ENCODE results near the gene PHF3.

PHF3 gene

GRCh38 chr6:63635588-63636517 is at the start of gene PHF3:
TSS of gene PHF3 (plus strand) at chr6:63635802. CDS start at chr6:63646552, 10,750 bp downstream.
- Histone ChIP-seq H3K27me3 (ENCODE audit: control insufficient read depth in 1 of 2, insufficient read depth in 2 of 2, low read length in 2 of 2) (no peaks in the 10 kb centered on the region), H3K36me3 (ENCODE audit: control insufficient read depth in 2 of 2, insufficient read depth in 2 of 2, low read length in 2 of 2) (no peaks in the 10 kb centered on the region), H3K4me3 (ENCODE audit: low read length in 2 of 2) (peak within 1 kb of the TSS; percentile 80 to 87), H3K9me3 (ENCODE audit: control insufficient read depth in 2 of 2, low read length in 2 of 2) (no peaks in the 10 kb centered on the region), H3K4me1 (ENCODE audit: control insufficient read depth, insufficient read depth, low read length) (peaks cover 3% of the 10 kb centered on the region), H3K9ac (ENCODE audit: low read length in 2 of 2) (peak within 1 kb of the TSS; percentile 87 to 94), H3K27ac (ENCODE audit: low read length) (peak within 1 kb of the TSS; percentile 90)

GRCh38 chr6:63589952-63590411 is 45.6 kb upstream of the PHF3 start:
- H3K36me3 ChIP-seq (ENCODE audit: control insufficient read depth in 2 of 2, insufficient read depth in 2 of 2, low read length in 2 of 2) = no peaks in the 10 kb centered on the region
- H3K4me1 ChIP-seq (ENCODE audit: control insufficient read depth, insufficient read depth, low read length) = no peaks in the 10 kb centered on the region
- H3K9me3 ChIP-seq (ENCODE audit: control insufficient read depth in 2 of 2, low read length in 2 of 2) = no peaks in the 10 kb centered on the region
- no peak overlapping the region for H3K27ac ChIP-seq (ENCODE audit: low read length)
- H3K27me3 ChIP-seq (ENCODE audit: control insufficient read depth in 1 of 2, insufficient read depth in 2 of 2, low read length in 2 of 2) = no peaks in the 10 kb centered on the region
- no peak overlapping the region for H3K4me3 ChIP-seq (ENCODE audit: low read length in 2 of 2)
- no peak overlapping the region for H3K9ac ChIP-seq (ENCODE audit: low read length in 2 of 2)

- no peaks in the 10 kb centered on the region for H3K27me3 ChIP-seq (ENCODE audit: control insufficient read depth in 1 of 2, insufficient read depth in 2 of 2, low read length in 2 of 2)
- no peak overlapping the region for H3K4me3 ChIP-seq (ENCODE audit: low read length in 2 of 2)
- H3K36me3 ChIP-seq (ENCODE audit: control insufficient read depth in 2 of 2, insufficient read depth in 2 of 2, low read length in 2 of 2) = no peaks in the 10 kb centered on the region
- H3K27ac ChIP-seq (ENCODE audit: low read length) = no peak overlapping the region
- no peaks in the 10 kb centered on the region for H3K9me3 ChIP-seq (ENCODE audit: control insufficient read depth in 2 of 2, low read length in 2 of 2)
- peaks cover 2% of the 10 kb centered on the region for H3K4me1 ChIP-seq (ENCODE audit: control insufficient read depth, insufficient read depth, low read length)
- H3K9ac ChIP-seq (ENCODE audit: low read length in 2 of 2) = no peak overlapping the region
Observed at GRCh38 chr6:63592886-63593285, 42.7 kb upstream of the PHF3 start.

GRCh38 chr6:63597141-63598048 is 38.2 kb upstream of the PHF3 start:
- peak overlapping the region; percentile 90 for H3K4me3 ChIP-seq (ENCODE audit: low read length in 2 of 2)
- H3K4me1 ChIP-seq (ENCODE audit: control insufficient read depth, insufficient read depth, low read length) = peaks cover 3% of the 10 kb centered on the region
- no peaks in the 10 kb centered on the region for H3K9me3 ChIP-seq (ENCODE audit: control insufficient read depth in 2 of 2, low read length in 2 of 2)
- no peak overlapping the region for H3K9ac ChIP-seq (ENCODE audit: low read length in 2 of 2)
- no peaks in the 10 kb centered on the region for H3K36me3 ChIP-seq (ENCODE audit: control insufficient read depth in 2 of 2, insufficient read depth in 2 of 2, low read length in 2 of 2)
- no peaks in the 10 kb centered on the region for H3K27me3 ChIP-seq (ENCODE audit: control insufficient read depth in 1 of 2, insufficient read depth in 2 of 2, low read length in 2 of 2)
- H3K27ac ChIP-seq (ENCODE audit: low read length) = no peak overlapping the region

- Histone ChIP-seq H3K9ac (ENCODE audit: low read length in 2 of 2) (peak overlapping the region; percentile 53 to 75), H3K4me3 (ENCODE audit: low read length in 2 of 2) (peak overlapping the region; percentile 90), H3K27ac (ENCODE audit: low read length) (no peak overlapping the region), H3K36me3 (ENCODE audit: control insufficient read depth in 2 of 2, insufficient read depth in 2 of 2, low read length in 2 of 2) (no peaks in the 10 kb centered on the region), H3K9me3 (ENCODE audit: control insufficient read depth in 2 of 2, low read length in 2 of 2) (no peaks in the 10 kb centered on the region), H3K4me1 (ENCODE audit: control insufficient read depth, insufficient read depth, low read length) (peaks cover 3% of the 10 kb centered on the region), H3K27me3 (ENCODE audit: control insufficient read depth in 1 of 2, insufficient read depth in 2 of 2, low read length in 2 of 2) (no peaks in the 10 kb centered on the region)
Observed at GRCh38 chr6:63598049-63599036, 37.3 kb upstream of the PHF3 start.

GRCh38 chr6:63599243-63599642 is 36.4 kb upstream of the PHF3 start:
- Histone ChIP-seq H3K4me3 (ENCODE audit: low read length in 2 of 2) (no peak overlapping the region), H3K9me3 (ENCODE audit: control insufficient read depth in 2 of 2, low read length in 2 of 2) (no peaks in the 10 kb centered on the region), H3K27ac (ENCODE audit: low read length) (no peak overlapping the region), H3K27me3 (ENCODE audit: control insufficient read depth in 1 of 2, insufficient read depth in 2 of 2, low read length in 2 of 2) (no peaks in the 10 kb centered on the region), H3K9ac (ENCODE audit: low read length in 2 of 2) (no peak overlapping the region), H3K36me3 (ENCODE audit: control insufficient read depth in 2 of 2, insufficient read depth in 2 of 2, low read length in 2 of 2) (no peaks in the 10 kb centered on the region), H3K4me1 (ENCODE audit: control insufficient read depth, insufficient read depth, low read length) (peaks cover 3% of the 10 kb centered on the region)

GRCh38 chr6:63600136-63600535 is 35.5 kb upstream of the PHF3 start:
- no peak overlapping the region for H3K27ac ChIP-seq (ENCODE audit: low read length)
- no peaks in the 10 kb centered on the region for H3K9me3 ChIP-seq (ENCODE audit: control insufficient read depth in 2 of 2, low read length in 2 of 2)
- no peak overlapping the region for H3K9ac ChIP-seq (ENCODE audit: low read length in 2 of 2)
- H3K36me3 ChIP-seq (ENCODE audit: control insufficient read depth in 2 of 2, insufficient read depth in 2 of 2, low read length in 2 of 2) = no peaks in the 10 kb centered on the region
- H3K4me1 ChIP-seq (ENCODE audit: control insufficient read depth, insufficient read depth, low read length) = peaks cover 3% of the 10 kb centered on the region
- H3K4me3 ChIP-seq (ENCODE audit: low read length in 2 of 2) = no peak overlapping the region
- no peaks in the 10 kb centered on the region for H3K27me3 ChIP-seq (ENCODE audit: control insufficient read depth in 1 of 2, insufficient read depth in 2 of 2, low read length in 2 of 2)

- no peaks in the 10 kb centered on the region for H3K27me3 ChIP-seq (ENCODE audit: control insufficient read depth in 1 of 2, insufficient read depth in 2 of 2, low read length in 2 of 2)
- no peaks in the 10 kb centered on the region for H3K9me3 ChIP-seq (ENCODE audit: control insufficient read depth in 2 of 2, low read length in 2 of 2)
- no peak overlapping the region for H3K27ac ChIP-seq (ENCODE audit: low read length)
- no peak overlapping the region for H3K4me3 ChIP-seq (ENCODE audit: low read length in 2 of 2)
- no peak overlapping the region for H3K9ac ChIP-seq (ENCODE audit: low read length in 2 of 2)
- H3K4me1 ChIP-seq (ENCODE audit: control insufficient read depth, insufficient read depth, low read length) = no peaks in the 10 kb centered on the region
- H3K36me3 ChIP-seq (ENCODE audit: control insufficient read depth in 2 of 2, insufficient read depth in 2 of 2, low read length in 2 of 2) = no peaks in the 10 kb centered on the region
Observed at GRCh38 chr6:63609231-63609630, 26.4 kb upstream of the PHF3 start.

GRCh38 chr6:63610944-63611343 is 24.7 kb upstream of the PHF3 start:
- Histone ChIP-seq H3K27ac (ENCODE audit: low read length) (no peak overlapping the region), H3K4me1 (ENCODE audit: control insufficient read depth, insufficient read depth, low read length) (no peaks in the 10 kb centered on the region), H3K9me3 (ENCODE audit: control insufficient read depth in 2 of 2, low read length in 2 of 2) (no peaks in the 10 kb centered on the region), H3K27me3 (ENCODE audit: control insufficient read depth in 1 of 2, insufficient read depth in 2 of 2, low read length in 2 of 2) (no peaks in the 10 kb centered on the region), H3K4me3 (ENCODE audit: low read length in 2 of 2) (no peak overlapping the region), H3K36me3 (ENCODE audit: control insufficient read depth in 2 of 2, insufficient read depth in 2 of 2, low read length in 2 of 2) (no peaks in the 10 kb centered on the region), H3K9ac (ENCODE audit: low read length in 2 of 2) (no peak overlapping the region)

GRCh38 chr6:63611560-63611959 is 24.0 kb upstream of the PHF3 start:
- Histone ChIP-seq H3K36me3 (ENCODE audit: control insufficient read depth in 2 of 2, insufficient read depth in 2 of 2, low read length in 2 of 2) (no peaks in the 10 kb centered on the region), H3K27ac (ENCODE audit: low read length) (no peak overlapping the region), H3K4me1 (ENCODE audit: control insufficient read depth, insufficient read depth, low read length) (no peaks in the 10 kb centered on the region), H3K9ac (ENCODE audit: low read length in 2 of 2) (no peak overlapping the region), H3K27me3 (ENCODE audit: control insufficient read depth in 1 of 2, insufficient read depth in 2 of 2, low read length in 2 of 2) (no peaks in the 10 kb centered on the region), H3K9me3 (ENCODE audit: control insufficient read depth in 2 of 2, low read length in 2 of 2) (no peaks in the 10 kb centered on the region), H3K4me3 (ENCODE audit: low read length in 2 of 2) (no peak overlapping the region)

Data from stomach smooth muscle (tissue), 2 donors.